Keratinocyte (primary cell): ENCODE results near the gene ASXL2. TPM values are rescaled to one million over a fixed set of nuclear protein-coding genes. Genes with fewer than 3 reads are reported as not detected.

Experiments used
- DNase-seq: peaks from one replicate; pipeline ENCODE4 v3.0.0-alpha.2; 2011; ENCODE audit warnings: low read depth, missing footprints, low spot score
- FAIRE-seq: peaks from 2 replicates; lab custom pipeline; 2011; peaks lifted over from hg19 to GRCh38; lab: Jason Lieb, UNC
- H2AFZ ChIP-seq: 2 replicates; pipeline ENCODE4 v1.6.0; 2012; ENCODE audit warnings: low read length, control low read depth, inconsistent platforms; ENCODE audit not compliant: control insufficient read depth
- H3K27ac ChIP-seq: 2 replicates; pipeline ENCODE4 v1.5.1; 2011; ENCODE audit warnings: low read length; ENCODE audit not compliant: control insufficient read depth, insufficient read depth
- H3K27me3 ChIP-seq: 3 replicates; pipeline ENCODE4 v1.6.0; 2011; ENCODE audit warnings: low read length; ENCODE audit not compliant: control insufficient read depth, insufficient read depth; ENCODE audit errors: extremely low read depth
- H3K36me3 ChIP-seq, 2 experiments: 2 replicates in 1 of 2; 3 replicates in 1 of 2; pipeline ENCODE4 v1.5.1; 2011; ENCODE audit warnings: low read length in 2 of 2, mild to moderate bottlenecking in 1 of 2; ENCODE audit not compliant: control insufficient read depth in 2 of 2, insufficient read depth in 2 of 2; ENCODE audit errors: extremely low read depth in 1 of 2
- H3K4me1 ChIP-seq: 3 replicates; pipeline ENCODE4 v1.5.1; 2011; ENCODE audit warnings: low read length; ENCODE audit not compliant: control insufficient read depth, insufficient read depth; ENCODE audit errors: extremely low read depth
- H3K4me2 ChIP-seq: 3 replicates; pipeline ENCODE4 v1.6.0; 2011; ENCODE audit warnings: low read depth, low read length; ENCODE audit not compliant: control insufficient read depth, insufficient read depth; ENCODE audit errors: extremely low read depth
- H3K4me3 ChIP-seq, 3 experiments: fragments of 200-600 bp in 1 of 3; sonication (generic) in 1 of 3; 2 replicates in 2 of 3; 3 replicates in 1 of 3; pipeline ENCODE4 v1.5.1; 2011 to 2016; ENCODE audit warnings: low read length in 3 of 3, mild to moderate bottlenecking in 3 of 3, control low read depth in 2 of 3, inconsistent platforms in 1 of 3, low read depth in 1 of 3, mixed read lengths in 1 of 3, mixed run types in 1 of 3, moderate library complexity in 1 of 3; ENCODE audit not compliant: control insufficient read depth in 2 of 3, insufficient read depth in 2 of 3; ENCODE audit errors: extremely low read depth in 1 of 3
- H3K79me2 ChIP-seq: 2 replicates; pipeline ENCODE4 v1.6.0; 2012; ENCODE audit warnings: low read length; ENCODE audit not compliant: control insufficient read depth, insufficient read depth
- H3K9ac ChIP-seq: 3 replicates; pipeline ENCODE4 v1.6.0; 2011; ENCODE audit warnings: low read length; ENCODE audit not compliant: control insufficient read depth, insufficient read depth; ENCODE audit errors: extremely low read depth
- H3K9me1 ChIP-seq: 3 replicates; pipeline ENCODE4 v1.6.0; 2011; ENCODE audit warnings: low read length; ENCODE audit not compliant: control insufficient read depth, insufficient read depth; ENCODE audit errors: extremely low read depth
- H3K9me3 ChIP-seq: 2 replicates; pipeline ENCODE4 v1.5.1; 2012; ENCODE audit warnings: low read depth, low read length; ENCODE audit not compliant: control insufficient read depth
- H4K20me1 ChIP-seq: 3 replicates; pipeline ENCODE4 v1.6.0; 2011; ENCODE audit warnings: low read length; ENCODE audit not compliant: control insufficient read depth, insufficient read depth; ENCODE audit errors: extremely low read depth
- CTCF ChIP-seq, 3 experiments: IDR thresholded peaks in 1 of 3; conservative IDR thresholded peaks in 1 of 3; optimal IDR thresholded peaks in 1 of 3; 2 replicates in 2 of 3; 3 replicates in 1 of 3; pipeline versions ENCODE3 to v1.5.1; 2011; ENCODE audit warnings: low read length in 3 of 3, mild to moderate bottlenecking in 3 of 3, moderate library complexity in 2 of 3, control low read depth in 1 of 3, inconsistent platforms in 1 of 3; ENCODE audit not compliant: insufficient read depth in 2 of 3; ENCODE audit errors: extremely low read depth in 1 of 3
- EZH2 ChIP-seq: IDR thresholded peaks from one replicate; pipeline ENCODE4 v1.6.1; 2012; ENCODE audit warnings: inconsistent platforms, mild to moderate bottlenecking, low read length, moderate library complexity
- dilution Hi-C: fragments of 300-500 bp; cut with MboI; formaldehyde crosslinking; loops from one replicate; pipeline ENCODE4 v1.7.0; 2020; ENCODE audit warnings: low sequenced_read_pairs; ENCODE audit not compliant: extremely low pct_ligation_motif_present
- polyA plus RNA-seq, 5 experiments: library from polyadenylated mRNA; depleted of rRNA in 3 of 5; stranded (reverse) in 3 of 5; stranded (forward) in 1 of 5; unstranded in 1 of 5; fragments of >200 nt; gene quantifications; 1 replicate in 1 of 5; 2 replicates in 3 of 5; 3 replicates in 1 of 5; pipeline versions ENCODE4 v1.2.1 to v1.2.3, GENCODE V29; 2011 to 2012; ENCODE audit warnings: missing spikeins in 2 of 5, low read depth in 1 of 5, low replicate concordance in 1 of 5

Gene ASXL2
- polyA plus RNA-seq, 1 donor (not counting 4 experiments of a cell fraction or from before 2014, with no cell fraction given) = 12.5 TPM

- Histone ChIP-seq H3K9me3 (no peaks in the 10 kb centered on the region), H3K4me3 (no peak overlapping the region), H3K79me2 (no peaks in the 10 kb centered on the region), H3K4me1 (peaks cover 19% of the 10 kb centered on the region), H4K20me1 (no peaks in the 10 kb centered on the region), H3K9ac (no peak overlapping the region), H3K27me3 (no peaks in the 10 kb centered on the region), H2AFZ (no peak overlapping the region), H3K4me2 (peak overlapping the region; percentile 20), H3K36me3 (no peaks in the 10 kb centered on the region), H3K27ac (no peak overlapping the region), H3K9me1 (no peaks in the 10 kb centered on the region)
- TF ChIP-seq EZH2 (no peak), CTCF (optimal IDR thresholded peaks at IDR 0.05 in 1 of 3, IDR thresholded peaks at IDR 0.05 in 1 of 3, conservative IDR thresholded peaks at IDR 0.05 in 1 of 3; ENCODE audit: extremely low read depth in 1 of 3, insufficient read depth in 2 of 3, low read length in 3 of 3) (no peak)
- dilution Hi-C loops = no loop called here
- FAIRE-seq (no peak), DNase-seq (no peak)
Measured at GRCh38 chr2:25699216-25699615, 179.1 kb downstream of the ASXL2 start.

- FAIRE-seq (peak; percentile 66), DNase-seq (no peak)
- no peak for TF ChIP-seq EZH2
- TF ChIP-seq CTCF (optimal IDR thresholded peaks at IDR 0.05 in 1 of 3, IDR thresholded peaks at IDR 0.05 in 1 of 3, conservative IDR thresholded peaks at IDR 0.05 in 1 of 3; ENCODE audit: extremely low read depth in 1 of 3, insufficient read depth in 2 of 3, low read length in 3 of 3) = no peak
- Histone ChIP-seq H3K9ac (no peak overlapping the region), H3K36me3 (no peaks in the 10 kb centered on the region), H3K4me2 (peak overlapping the region; percentile 20), H3K27ac (no peak overlapping the region), H3K4me3 (no peak overlapping the region), H3K4me1 (peaks cover 19% of the 10 kb centered on the region), H4K20me1 (no peaks in the 10 kb centered on the region), H3K9me3 (no peaks in the 10 kb centered on the region), H3K27me3 (no peaks in the 10 kb centered on the region), H3K9me1 (no peaks in the 10 kb centered on the region), H2AFZ (no peak overlapping the region), H3K79me2 (no peaks in the 10 kb centered on the region)
- dilution Hi-C loops = no loop called here
Measured at GRCh38 chr2:25698752-25699151, 179.5 kb downstream of the ASXL2 start.
